NCI-H774 (cell line): ENCODE data around the gene ACSS1.

Experiments
- DNase-seq: peaks from one replicate; lab custom pipeline; 2025; lab: John Stamatoyannopoulos, UW

Gene ACSS1

DNA sequence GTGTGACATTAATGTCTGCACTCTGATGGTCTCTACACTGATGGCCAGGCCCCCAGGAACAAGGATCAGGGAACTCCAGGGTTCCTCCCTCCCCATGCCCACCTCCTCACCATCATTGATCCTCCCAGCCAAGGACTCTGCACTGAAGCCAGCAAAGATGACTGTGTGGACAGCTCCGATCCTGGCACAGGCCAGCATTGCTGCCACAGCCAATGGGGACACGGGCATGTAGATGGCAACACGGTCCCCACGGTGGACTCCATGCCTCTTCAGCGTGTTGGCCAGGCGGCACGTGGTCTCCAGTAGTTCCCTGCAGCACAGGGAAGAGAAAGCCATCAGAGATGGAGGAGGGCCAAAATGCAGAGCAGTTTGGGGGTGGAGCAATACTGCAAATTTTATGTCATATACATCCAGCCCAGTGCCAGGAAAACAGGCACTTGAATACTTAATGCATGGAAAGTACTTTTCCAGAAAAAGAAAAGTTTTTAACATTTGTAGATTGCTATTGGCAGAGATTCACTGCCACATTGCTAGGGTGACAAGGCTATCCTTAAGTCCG, 27.2 kb downstream of the ACSS1 start:
- no peak for DNase-seq

DNA sequence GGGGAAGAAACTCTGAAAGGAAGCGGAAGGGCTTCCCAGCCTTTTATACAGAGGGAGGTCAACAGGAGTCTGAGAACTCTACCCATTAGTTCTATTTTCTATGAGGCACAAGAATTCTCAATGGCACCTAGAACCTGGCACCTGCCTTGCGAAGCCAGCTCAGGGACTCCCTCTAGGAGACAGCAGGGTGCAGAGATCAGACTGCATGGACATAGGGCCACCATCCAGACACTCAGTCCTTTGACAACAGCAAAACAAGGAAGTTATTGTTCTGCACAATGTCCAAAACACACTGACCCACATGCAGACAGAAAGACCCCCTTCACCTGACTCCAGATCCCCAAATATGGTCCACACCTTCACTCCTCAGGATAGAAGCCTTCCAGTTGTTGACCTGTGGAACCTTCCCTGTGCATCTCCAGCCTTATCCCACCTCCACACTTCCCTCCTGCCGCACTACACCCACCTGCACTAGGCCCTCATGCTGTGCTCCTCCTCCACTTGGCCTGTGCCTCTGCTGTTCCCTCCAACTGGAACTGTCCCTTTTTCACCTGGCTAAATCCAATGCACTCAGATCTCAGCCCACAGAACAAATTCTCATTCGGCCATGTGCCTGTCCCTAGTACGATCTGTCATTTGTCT, 27.8 kb downstream of the ACSS1 start:
- DNase-seq = no peak

DNA sequence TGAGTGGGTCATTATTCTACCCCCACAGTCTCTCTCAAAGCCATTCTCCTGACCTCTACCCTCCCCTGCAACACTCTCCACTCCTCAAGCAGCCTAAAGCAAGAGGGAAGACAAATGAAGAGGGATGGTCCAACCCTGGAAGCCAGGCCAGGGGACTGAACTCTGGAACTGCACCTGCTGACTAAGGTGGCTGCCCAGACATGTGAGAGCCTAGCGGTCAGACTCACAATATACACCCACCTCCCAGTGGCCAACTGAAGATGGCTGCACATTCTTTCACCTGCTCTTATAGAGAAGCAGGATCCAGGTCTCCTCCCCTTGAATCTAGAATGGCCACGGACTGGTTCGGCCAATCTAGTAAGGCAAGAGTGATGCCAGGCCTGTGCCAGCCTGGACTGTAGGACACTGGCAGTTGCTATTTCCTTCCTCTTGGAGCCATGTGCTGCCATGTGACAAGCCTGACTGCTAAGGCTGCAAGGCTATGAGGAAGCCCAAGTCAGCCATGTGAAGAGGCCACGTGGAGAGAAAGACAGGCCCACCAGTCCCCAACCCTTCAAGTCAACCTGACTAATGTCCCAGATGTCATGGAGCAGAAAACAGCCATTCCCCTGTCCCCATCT, 31.8 kb downstream of the ACSS1 start:
- no peak for DNase-seq

DNA sequence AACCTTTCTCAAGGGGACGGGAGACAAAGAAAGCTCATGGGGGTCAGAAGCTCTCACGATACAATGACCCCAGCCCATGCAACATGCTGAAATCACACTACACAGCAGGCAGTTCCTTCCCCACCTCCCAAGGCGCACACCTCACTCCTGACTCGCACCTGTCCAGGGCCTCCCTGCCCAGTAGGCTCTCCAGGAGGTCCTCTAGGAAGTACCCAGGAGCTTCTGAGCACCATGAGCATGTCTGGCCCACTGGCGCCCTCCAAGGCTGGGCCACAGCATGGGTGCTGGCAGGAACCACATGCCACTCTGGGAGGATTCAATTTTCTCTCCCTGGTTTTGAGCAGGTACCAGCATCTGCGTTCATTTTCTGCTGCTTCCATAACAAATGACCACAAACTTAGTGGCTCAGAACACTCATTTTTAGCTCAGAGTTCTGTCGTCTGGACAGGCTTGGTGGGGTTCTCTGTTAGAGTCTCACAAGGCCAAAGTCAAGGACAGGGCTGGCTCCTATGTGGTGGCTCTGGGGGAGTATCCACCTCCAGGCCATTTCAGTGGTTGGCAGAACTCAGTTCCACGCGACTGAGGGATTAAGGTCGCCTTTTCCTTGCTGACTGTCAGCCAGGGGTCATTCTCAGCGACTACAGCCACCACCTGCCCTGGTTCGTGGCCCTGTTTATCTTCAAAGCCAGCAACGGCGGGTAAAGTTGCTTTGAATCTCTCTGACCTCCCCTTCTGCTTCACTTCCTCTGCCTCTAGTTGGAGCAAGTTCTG, 32.7 kb downstream of the ACSS1 start:
- DNase-seq = no peak

DNA sequence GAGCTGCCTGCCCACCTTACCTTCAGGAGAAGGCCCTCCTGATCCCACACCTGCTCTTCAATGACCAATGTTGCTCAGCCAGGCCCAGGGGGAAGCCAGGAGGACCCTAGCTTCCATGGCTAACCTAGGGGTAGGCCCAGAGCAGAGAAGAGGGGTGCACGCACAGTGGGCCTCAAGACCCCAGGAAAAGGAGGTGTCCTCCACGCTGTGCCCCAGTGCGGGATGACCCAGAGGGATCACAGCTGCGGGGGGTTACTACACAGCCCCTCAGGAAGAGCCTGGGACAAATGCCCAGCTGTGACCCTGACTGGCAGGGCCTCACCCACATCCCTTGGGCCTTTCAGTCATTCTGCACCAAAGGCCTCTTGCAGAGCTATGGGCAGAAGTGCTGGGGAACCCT, 33.8 kb downstream of the ACSS1 start:
- DNase-seq = no peak

DNA sequence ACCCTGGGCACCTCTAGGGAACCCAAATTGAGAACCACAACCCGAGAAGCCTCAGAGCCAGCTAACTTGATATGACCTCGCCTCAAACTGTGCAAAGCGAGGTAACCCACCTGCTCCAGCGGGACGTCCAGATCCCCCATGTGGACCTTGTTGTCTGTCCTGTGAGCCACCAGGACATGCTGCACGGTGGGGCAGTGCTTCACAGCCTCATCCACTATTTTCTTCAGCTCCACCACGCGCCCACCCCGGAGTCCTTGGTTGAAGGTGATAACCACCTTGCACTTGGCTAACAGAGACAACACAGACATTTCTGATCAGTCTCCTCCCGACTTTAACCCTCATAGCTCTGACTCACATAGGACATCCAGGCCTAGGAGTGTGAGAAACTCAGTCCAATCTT, 34.6 kb downstream of the ACSS1 start:
- DNase-seq = no peak

DNA sequence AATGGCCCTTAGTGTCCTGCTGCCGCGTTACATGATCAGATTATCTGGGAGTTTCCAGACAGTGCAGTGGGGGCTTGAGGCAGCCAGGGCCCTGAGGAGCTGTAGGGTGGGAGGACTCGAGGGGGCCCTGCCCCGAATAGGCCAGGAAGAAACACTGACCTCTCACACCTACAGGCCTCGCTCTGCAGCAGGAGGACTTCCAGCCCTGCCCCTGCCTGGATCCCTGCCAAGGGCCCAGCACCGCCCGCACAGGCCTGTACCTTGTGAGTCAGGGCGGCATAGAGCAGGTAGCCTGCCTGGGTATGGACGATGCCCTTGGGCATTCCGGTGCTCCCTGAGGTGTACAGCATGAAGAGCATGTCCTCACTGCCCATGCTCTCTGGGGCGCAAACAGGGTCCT, 35.3 kb downstream of the ACSS1 start:
- no peak for DNase-seq

DNA sequence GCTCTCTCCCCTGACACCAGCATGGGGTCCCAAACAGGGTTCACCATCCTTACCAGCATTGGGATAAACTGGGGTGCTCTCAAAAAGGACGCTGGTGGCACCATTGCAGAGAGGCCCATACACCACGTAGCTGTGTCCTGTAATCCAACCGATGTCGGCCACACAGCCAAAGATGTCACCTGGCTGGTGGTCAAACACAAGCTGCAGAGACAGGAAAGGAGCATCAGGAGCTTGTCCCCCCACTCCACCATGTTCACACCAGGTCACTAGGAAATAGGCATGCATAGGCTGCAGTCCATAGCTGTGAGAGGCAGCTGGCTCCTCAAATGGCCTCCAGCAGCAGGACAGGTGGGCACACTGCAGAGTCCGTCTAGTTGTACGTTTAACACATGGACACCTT, 36.6 kb downstream of the ACSS1 start:
- no peak for DNase-seq

DNA sequence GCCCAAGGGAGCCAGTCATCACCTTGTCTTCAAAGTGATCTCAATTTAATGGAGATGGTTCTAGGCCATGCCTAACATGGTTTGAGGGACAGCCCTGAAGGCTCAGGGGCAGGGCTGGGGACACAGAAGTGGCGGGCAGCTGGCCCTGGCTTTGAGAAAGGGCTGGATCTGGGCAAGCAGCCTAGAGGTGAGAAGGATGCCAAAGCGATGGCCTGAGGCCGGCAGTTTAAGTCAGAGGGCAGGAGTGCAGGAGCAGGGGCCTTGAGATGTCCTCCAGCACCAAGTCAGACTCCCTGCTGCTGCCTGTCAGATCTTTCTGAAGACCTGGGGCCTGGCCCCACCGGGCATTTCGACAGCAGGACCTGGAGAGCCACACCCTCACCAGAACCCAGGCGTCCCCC, 37.0 kb downstream of the ACSS1 start:
- DNase-seq = no peak

DNA sequence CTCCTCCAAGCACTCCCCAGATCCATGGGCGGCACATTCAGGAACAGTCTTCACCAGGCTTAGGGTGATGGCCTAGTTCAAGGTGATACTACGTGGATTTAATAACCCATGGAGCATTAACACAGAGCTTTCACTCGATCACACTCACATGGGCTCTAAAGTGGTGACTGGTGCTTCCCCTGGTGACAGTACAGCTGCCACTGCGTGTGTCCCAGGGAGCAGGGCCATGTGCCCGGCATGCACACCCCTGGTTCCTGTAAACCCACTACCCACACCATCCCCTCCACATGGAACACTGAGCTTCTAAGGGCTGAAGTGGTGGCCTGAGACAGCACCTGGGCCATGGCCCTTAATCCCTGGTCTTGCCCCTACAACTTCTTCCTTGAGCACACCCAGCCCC, 37.6 kb downstream of the ACSS1 start:
- DNase-seq = no peak

DNA sequence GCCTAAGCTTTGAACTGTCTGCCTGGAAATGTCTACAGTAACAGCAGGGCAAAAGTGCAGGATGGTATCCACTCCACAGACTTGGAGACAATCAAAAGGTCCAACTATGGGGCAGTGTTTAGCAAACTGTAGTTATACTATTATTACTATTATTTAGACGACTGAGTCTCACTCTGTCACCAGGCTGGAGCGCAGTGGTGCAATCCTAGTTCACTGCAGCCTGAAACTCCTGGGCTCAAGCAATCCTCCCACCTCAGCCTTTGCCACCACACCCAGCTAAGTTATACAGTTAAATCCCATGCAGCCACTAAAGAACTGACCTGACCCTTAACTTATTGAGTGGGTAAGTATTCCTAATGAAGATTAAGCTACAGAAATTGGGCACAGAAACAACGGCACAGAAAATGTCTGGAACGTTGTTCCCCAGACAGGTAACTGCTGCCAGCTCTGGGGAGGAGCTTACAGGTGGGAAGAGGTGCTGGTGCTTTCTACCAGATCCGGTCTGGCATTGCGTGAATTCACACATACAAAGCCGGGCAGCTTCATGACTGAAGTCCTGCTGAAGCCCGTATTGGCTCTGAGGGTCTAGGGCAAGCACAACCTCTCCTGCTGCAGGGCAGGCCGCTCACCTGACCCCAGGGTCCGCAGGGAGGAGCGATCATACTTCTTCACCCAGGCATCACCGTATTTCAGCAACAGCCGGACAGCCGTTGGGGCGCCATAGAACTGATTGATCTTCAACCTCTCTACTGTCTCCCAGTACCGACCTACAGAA, 38.4 kb downstream of the ACSS1 start:
- no peak for DNase-seq

DNA sequence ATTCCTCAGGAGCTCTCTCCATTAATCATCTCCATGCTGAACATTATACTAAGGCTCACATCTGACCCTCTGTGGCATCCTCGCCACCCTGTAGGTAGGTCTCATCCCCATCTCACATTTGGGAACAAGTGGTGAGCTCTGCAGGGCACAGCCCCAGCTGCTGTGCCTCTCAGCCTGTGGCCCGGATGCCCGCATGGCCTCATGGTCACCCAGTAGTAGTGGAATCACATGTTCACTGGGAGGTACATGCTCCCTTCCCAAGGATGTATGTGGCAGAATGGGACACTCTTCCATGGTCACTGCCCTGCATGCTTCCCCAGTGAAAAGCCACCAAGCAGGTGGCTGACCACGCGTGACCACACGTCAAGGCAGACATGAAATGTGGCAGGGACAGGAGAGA, 39.1 kb downstream of the ACSS1 start:
- DNase-seq = no peak

DNA sequence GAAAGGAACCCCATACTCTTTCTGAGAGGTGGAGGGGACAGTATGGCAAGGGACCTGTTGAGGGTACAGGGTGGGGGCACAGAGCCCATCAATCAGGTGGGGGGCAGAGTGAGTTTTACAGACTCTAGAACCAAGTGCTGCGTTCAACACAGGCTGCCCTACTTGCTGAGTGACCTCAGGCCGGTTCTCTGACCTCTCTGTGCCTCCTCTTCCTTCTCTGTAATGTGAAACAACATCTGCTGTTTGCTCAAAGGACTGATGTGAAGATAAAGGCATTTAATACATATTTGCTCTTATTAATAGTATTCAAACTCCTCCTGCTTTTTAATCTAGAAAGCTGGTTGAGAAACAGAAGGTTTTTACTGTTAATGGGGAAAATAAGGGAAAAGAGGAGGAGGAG, 39.5 kb downstream of the ACSS1 start:
- no peak for DNase-seq

DNA sequence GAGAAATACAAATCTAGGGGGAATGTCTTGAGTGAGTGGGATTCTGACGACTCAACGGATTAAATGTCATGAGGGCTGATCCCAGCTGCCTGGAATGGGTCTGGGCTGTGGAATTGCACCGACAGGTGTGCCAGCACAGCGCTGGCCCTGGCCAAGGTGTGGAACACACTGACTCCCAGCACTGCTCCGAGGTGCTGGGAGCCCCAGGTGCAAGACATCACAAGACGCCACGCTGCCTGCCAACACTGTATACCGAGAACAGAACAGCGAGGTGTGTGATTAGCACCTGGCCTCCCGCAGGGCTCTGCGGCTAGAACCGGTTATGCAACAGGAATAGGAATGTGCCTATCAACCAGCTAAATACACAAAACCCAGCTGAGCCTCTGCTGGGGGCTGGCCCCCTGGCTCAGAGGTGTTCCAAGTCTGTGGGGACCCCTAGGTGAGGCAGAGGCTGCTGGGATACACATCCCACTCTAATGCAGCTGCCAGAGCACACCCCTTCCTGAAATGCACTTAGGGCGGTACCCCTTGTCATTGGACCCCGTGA, 40.6 kb downstream of the ACSS1 start:
- peak; percentile 62 for DNase-seq

DNA sequence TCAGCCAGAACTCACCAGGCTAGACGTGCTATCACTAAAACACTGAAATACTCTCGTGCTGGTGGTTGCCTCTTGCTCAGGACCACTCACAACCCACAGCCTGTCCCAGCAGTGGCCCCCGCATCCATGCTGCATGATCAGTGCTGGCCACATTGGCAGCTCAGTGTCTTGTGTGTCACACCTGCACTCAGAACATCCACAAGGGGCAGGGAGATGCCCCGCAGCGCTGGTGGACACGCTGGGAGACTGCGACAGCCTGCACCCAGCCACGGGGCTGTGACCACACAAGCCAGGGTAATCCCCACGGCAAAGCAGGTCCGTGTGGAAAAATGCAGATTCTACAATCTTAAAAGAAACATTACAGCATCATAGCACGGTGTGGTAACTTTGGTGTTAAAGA, 41.5 kb downstream of the ACSS1 start:
- DNase-seq = no peak

DNA sequence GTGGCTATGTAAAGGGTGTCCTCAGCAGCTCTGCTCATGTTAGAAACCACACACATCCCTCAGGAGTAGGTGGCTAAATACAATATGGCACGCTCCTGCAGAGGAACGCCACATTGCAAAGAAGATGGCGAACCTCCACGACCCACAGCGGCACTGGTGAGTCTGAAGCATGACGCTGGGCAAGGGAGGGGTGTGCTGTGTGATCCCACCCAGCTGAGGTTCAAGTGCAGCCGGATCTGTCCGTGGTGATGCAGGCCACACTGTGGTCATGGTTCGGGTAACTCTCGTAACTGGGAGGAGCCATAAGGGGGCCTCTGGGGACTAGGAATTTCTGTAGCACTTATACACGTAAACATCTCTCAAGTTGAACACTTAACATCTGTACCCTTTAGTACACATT, 42.0 kb downstream of the ACSS1 start:
- DNase-seq = no peak

DNA sequence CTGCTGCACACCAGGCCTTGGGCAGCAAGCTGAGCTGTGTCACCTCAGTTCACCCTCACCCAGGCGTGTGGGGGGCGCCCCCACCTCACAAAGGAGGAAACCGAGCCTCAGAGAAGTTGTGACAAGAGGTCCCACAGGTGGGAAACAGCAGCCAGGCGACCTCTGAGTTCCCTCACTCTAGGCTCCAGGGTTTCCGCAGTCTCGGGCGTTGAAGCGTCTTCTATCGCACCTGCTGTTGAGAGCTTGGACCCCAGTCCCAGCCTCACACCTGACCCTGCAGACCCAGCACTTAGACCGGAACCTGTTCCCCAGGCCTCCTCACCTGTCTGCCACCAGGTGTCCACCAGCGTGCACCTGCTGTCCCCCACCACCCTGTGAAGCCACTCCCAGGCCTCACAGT, 43.1 kb downstream of the ACSS1 start:
- DNase-seq = no peak

DNA sequence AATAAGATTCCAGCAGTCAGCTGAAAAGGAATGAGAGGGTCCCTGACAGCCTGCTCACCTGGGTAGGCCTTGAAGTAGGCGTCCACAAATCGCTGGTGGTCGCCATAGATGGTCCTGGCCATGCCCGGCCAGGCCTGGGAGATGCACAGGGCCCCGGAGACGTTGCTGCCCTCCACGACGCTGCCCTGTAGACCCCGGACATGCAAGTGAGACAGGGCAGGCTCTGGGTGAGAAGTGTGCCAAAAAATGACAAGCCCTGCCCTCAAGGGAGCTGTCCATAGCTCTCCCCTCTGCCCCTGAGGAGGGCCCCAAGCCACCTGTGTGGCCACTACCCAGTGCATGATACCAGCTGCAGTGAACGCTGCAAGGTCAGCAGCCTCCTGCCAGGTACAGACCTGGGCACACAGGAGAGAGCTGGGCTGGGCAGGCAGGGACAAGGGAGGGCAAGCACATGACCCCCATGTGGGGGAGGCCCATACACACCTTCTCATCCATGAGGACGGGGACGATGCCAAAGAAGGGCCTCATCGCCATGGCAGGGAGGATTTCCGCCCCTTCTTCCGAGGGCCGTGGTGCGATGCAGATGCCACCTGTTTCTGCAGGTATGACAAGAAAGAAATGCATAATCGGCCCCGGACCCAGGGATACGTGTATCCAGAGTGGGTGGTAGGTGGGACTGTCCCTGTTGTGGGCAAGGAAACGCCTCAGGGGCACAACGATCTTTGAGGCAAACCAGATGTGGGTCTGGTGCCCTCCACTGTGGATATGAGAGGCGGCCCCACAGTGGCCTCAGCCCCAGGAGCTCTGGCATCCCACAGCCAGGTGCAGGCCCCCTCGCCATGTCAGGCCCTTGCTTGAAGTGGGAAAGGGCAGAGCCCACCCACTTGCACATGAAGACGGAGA, 44.2 kb downstream of the ACSS1 start:
- DNase-seq = no peak

DNA sequence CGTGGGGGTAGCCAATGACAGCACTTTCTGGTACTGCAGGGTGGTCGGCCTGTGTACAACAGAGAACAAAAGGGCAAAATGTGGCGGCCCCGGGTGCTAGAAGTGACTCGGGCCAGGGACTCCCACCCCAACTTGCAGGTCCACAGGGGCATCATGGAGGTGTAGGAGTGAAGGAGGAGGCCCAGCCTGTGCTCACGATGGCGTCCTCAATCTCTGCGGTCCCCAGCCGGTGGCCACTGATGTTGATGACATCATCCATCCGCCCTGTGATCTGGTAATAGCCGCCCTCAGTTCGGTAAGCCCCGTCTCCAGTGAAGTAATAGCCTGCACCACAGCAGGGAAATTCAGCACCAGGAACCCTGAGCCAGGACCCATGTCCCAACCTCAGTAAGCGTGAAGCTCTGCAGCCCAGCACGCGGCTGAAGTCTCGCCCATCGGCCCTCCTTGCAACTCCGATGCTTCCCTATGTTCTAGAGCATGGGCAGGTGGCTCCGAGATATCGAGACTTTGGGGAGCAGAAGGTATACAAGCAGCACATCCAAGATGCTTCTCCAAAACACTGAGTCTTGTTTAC, 45.2 kb downstream of the ACSS1 start:
- no peak for DNase-seq

DNA sequence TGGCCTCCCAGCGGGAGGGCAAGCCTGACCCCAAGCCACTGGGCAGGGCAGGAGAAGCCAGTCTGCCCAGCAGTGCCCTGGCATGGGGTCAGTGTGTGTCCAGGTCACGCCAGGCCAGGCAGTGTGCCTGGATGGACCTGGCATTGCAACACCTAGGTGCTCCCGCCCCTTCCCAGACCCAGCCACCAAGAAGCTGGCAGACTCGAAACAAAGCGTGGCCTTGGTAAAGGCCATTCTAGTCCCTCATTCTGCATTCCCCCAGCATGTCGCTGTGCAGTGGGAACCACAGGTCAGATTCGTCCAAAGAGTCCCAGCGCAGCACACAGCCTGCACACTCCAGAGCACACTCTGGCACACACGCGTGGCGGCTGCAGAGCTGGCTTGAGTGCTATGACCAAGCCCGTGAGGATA, 46.1 kb downstream of the ACSS1 start:
- no peak for DNase-seq

DNA sequence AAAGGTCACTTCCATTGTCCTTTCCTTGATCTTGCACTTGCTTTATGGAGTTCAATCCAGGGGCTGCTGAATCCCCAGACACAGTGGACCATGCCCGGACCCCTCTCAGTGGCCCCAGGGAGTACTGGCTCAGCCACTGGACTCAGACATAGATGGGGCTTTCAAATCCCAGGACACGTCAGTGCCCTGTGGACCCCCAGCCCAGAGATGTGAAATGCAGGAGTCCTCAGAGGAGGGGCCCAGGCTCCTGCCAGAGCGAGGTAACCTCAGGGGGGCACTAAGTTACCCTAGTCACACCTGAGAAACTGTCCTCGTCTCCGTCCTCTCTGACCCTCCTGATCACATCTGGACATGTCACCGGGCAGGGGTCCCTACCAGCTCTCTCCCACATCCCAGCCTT, 46.7 kb downstream of the ACSS1 start:
- DNase-seq = no peak
